ENCODE data around the gene RHEX. TPM values are rescaled to one million over a fixed set of nuclear protein-coding genes. Genes with fewer than 3 reads are reported as not detected.
"Not testable (repeated sequence)": the region's sequence is repeated elsewhere in the genome, so short reads cannot be mapped to it uniquely, and the experiment has no call there.

RHEX gene
- total RNA-seq: not detected

- POLR2A ChIA-PET; CTCF ChIA-PET; H3K4me3 Mint-ChIP-seq; intact Hi-C loops (cut with micrococcal nuclease); H3K9me3 Mint-ChIP-seq; H3K36me3 Mint-ChIP-seq; H3K27me3 Mint-ChIP-seq: not testable (repeated sequence)
- Mint-ChIP-seq H3K27ac (peak within 1 kb of the TSS; percentile 0), H3K4me1 (ENCODE audit: low read depth) (peaks cover 37% of the 10 kb centered on the region)
- DNase-seq: peak; percentile 48
Observed at GRCh38 chr1:206052919-206053610, at the start of gene RHEX. TSS of gene RHEX (plus strand) at chr1:206053173. CDS start at chr1:206097829, 44,656 bp downstream.

- H3K36me3 Mint-ChIP-seq: no peaks in the 10 kb centered on the region
- H3K27me3 Mint-ChIP-seq: peaks cover 25% of the 10 kb centered on the region
- CTCF ChIA-PET: no interaction called here
Observed at GRCh38 chr1:206003854-206004800, 48.8 kb upstream of the RHEX start.

GRCh38 chr1:206004826-206005225 lies 48.1 kb upstream of the RHEX start:
- Mint-ChIP-seq H3K36me3 (no peaks in the 10 kb centered on the region), H3K4me1 (ENCODE audit: low read depth) (peaks cover 29% of the 10 kb centered on the region), H3K4me3 (no peak overlapping the region), H3K9me3 (no peaks in the 10 kb centered on the region), H3K27me3 (peaks cover 27% of the 10 kb centered on the region), H3K27ac (no peak overlapping the region)
- ChIA-PET CTCF (interaction anchor here (1.0 kb wide), 2 partner anchors 11 to 27 kb away, joined by 3 read pairs; no protein-coding TSS in a partner anchor), POLR2A (no interaction called here)
- intact Hi-C loops (cut with micrococcal nuclease): no loop called here
- no peak for DNase-seq

More at GRCh38 chr1:206003854-206004800, 48.8 kb upstream of the RHEX start:
- DNase-seq: no peak
- POLR2A ChIA-PET: no interaction called here
- intact Hi-C loops (cut with micrococcal nuclease): no loop called here
- no peak overlapping the region for H3K27ac Mint-ChIP-seq
- no peak overlapping the region for H3K4me3 Mint-ChIP-seq
- no peaks in the 10 kb centered on the region for H3K9me3 Mint-ChIP-seq
- peaks cover 29% of the 10 kb centered on the region for H3K4me1 Mint-ChIP-seq (ENCODE audit: low read depth)

GRCh38 chr1:206005234-206005633 lies 47.7 kb upstream of the RHEX start:
- no peaks in the 10 kb centered on the region for H3K9me3 Mint-ChIP-seq
- ChIA-PET POLR2A (no interaction called here), CTCF (interaction anchor here (1.0 kb wide), 2 partner anchors 11 to 28 kb away, joined by 3 read pairs; no protein-coding TSS in a partner anchor)
- H3K27ac Mint-ChIP-seq: no peak overlapping the region
- H3K27me3 Mint-ChIP-seq: peaks cover 27% of the 10 kb centered on the region
- intact Hi-C loops (cut with micrococcal nuclease): no loop called here
- peaks cover 29% of the 10 kb centered on the region for H3K4me1 Mint-ChIP-seq (ENCODE audit: low read depth)
- no peak overlapping the region for H3K4me3 Mint-ChIP-seq
- no peaks in the 10 kb centered on the region for H3K36me3 Mint-ChIP-seq
- DNase-seq: no peak

GRCh38 chr1:206005778-206006180 lies 47.2 kb upstream of the RHEX start:
- Mint-ChIP-seq H3K4me1 (ENCODE audit: low read depth) (peaks cover 28% of the 10 kb centered on the region), H3K9me3 (no peaks in the 10 kb centered on the region), H3K36me3 (no peaks in the 10 kb centered on the region), H3K27ac (no peak overlapping the region), H3K4me3 (no peak overlapping the region), H3K27me3 (peaks cover 27% of the 10 kb centered on the region)
- DNase-seq: no peak
- ChIA-PET CTCF (interaction anchor here (1.0 kb wide), 2 partner anchors 12 to 28 kb away, joined by 3 read pairs; no protein-coding TSS in a partner anchor), POLR2A (no interaction called here)
- intact Hi-C loops (cut with micrococcal nuclease): no loop called here

GRCh38 chr1:206006946-206007345 lies 46.0 kb upstream of the RHEX start:
- Mint-ChIP-seq H3K27ac (no peak overlapping the region), H3K4me3 (no peak overlapping the region), H3K27me3 (peaks cover 27% of the 10 kb centered on the region), H3K4me1 (ENCODE audit: low read depth) (peaks cover 30% of the 10 kb centered on the region), H3K36me3 (no peaks in the 10 kb centered on the region), H3K9me3 (no peaks in the 10 kb centered on the region)
- intact Hi-C loops (cut with micrococcal nuclease): no loop called here
- no peak for DNase-seq
- POLR2A ChIA-PET: no interaction called here
- CTCF ChIA-PET: no interaction called here

GRCh38 chr1:206010060-206010459 lies 42.9 kb upstream of the RHEX start:
- H3K9me3 Mint-ChIP-seq: no peaks in the 10 kb centered on the region
- no peaks in the 10 kb centered on the region for H3K36me3 Mint-ChIP-seq
- ChIA-PET POLR2A (no interaction called here), CTCF (interaction anchor here (2.6 kb wide), 1 partner anchor 20 kb away, joined by 10 read pairs; no protein-coding TSS in a partner anchor)
- no peak overlapping the region for H3K4me3 Mint-ChIP-seq
- no peak for DNase-seq
- intact Hi-C loops (cut with micrococcal nuclease): no loop called here
- H3K27ac Mint-ChIP-seq: no peak overlapping the region
- peaks cover 18% of the 10 kb centered on the region for H3K27me3 Mint-ChIP-seq
- peaks cover 22% of the 10 kb centered on the region for H3K4me1 Mint-ChIP-seq (ENCODE audit: low read depth)

- Mint-ChIP-seq H3K4me3 (no peak overlapping the region), H3K27ac (peak overlapping the region; percentile 28), H3K27me3 (peaks cover 12% of the 10 kb centered on the region), H3K36me3 (no peaks in the 10 kb centered on the region), H3K4me1 (ENCODE audit: low read depth) (peaks cover 22% of the 10 kb centered on the region), H3K9me3 (no peaks in the 10 kb centered on the region)
- CTCF ChIA-PET: interaction anchor here (1.6 to 2.6 kb wide), 2 partner anchors 19 to 34 kb away, joined by 8 to 10 read pairs; no protein-coding TSS in a partner anchor
- peak; percentile 67 for DNase-seq
- POLR2A ChIA-PET: interaction anchor here (0.8 kb wide), 1 partner anchor 10 kb away, joined by 4 read pairs; no protein-coding TSS in a partner anchor
- intact Hi-C loops (cut with micrococcal nuclease): no loop called here
Observed at GRCh38 chr1:206011057-206011456, 41.9 kb upstream of the RHEX start.

GRCh38 chr1:206012086-206012859 lies 40.7 kb upstream of the RHEX start:
- ChIA-PET POLR2A (interaction anchor here (0.8 kb wide), 1 partner anchor 11 kb away, joined by 4 read pairs; no protein-coding TSS in a partner anchor), CTCF (interaction anchor here (1.6 to 2.6 kb wide), 2 partner anchors 18 to 35 kb away, joined by 8 to 10 read pairs; no protein-coding TSS in a partner anchor)
- Mint-ChIP-seq H3K27ac (no peak overlapping the region), H3K9me3 (no peaks in the 10 kb centered on the region), H3K27me3 (peaks cover 4% of the 10 kb centered on the region), H3K36me3 (no peaks in the 10 kb centered on the region), H3K4me1 (ENCODE audit: low read depth) (peaks cover 22% of the 10 kb centered on the region), H3K4me3 (no peak overlapping the region)
- intact Hi-C loops (cut with micrococcal nuclease): no loop called here
- DNase-seq: peak; percentile 49

- Mint-ChIP-seq H3K36me3 (no peaks in the 10 kb centered on the region), H3K4me3 (no peak overlapping the region), H3K9me3 (no peaks in the 10 kb centered on the region), H3K27ac (no peak overlapping the region), H3K4me1 (ENCODE audit: low read depth) (peaks cover 22% of the 10 kb centered on the region), H3K27me3 (peaks cover 2% of the 10 kb centered on the region)
- intact Hi-C loops (cut with micrococcal nuclease): no loop called here
- ChIA-PET POLR2A (no interaction called here), CTCF (no interaction called here)
- DNase-seq: no peak
Observed at GRCh38 chr1:206013026-206013795, 39.8 kb upstream of the RHEX start.

GRCh38 chr1:206014601-206015000 lies 38.4 kb upstream of the RHEX start:
- H3K27me3 Mint-ChIP-seq: peaks cover 1% of the 10 kb centered on the region
- H3K27ac Mint-ChIP-seq: no peak overlapping the region
- ChIA-PET CTCF (interaction anchor here (0.8 to 1.5 kb wide), 2 partner anchors 16 to 92 kb away, joined by 3 to 8 read pairs; no protein-coding TSS in a partner anchor), POLR2A (no interaction called here)
- H3K4me3 Mint-ChIP-seq: no peak overlapping the region
- no peak for DNase-seq
- H3K9me3 Mint-ChIP-seq: no peaks in the 10 kb centered on the region
- no peaks in the 10 kb centered on the region for H3K36me3 Mint-ChIP-seq
- H3K4me1 Mint-ChIP-seq (ENCODE audit: low read depth): peaks cover 22% of the 10 kb centered on the region
- intact Hi-C loops (cut with micrococcal nuclease): no loop called here
